ENCODE measurements around the gene TOR1AIP1.

GRCh38 chr1:179921981-179922872, 40.1 kb downstream of the TOR1AIP1 start:
- TF ChIP-seq CTCF (IDR thresholded peaks at IDR 0.05) = no peak
- TF ChIP-seq ZFX (IDR thresholded peaks at IDR 0.05; ENCODE audit: borderline replicate concordance) = no peak

Data from 22Rv1 (cell line).